ENCODE results near the gene OSER1.

Gene OSER1

DNA sequence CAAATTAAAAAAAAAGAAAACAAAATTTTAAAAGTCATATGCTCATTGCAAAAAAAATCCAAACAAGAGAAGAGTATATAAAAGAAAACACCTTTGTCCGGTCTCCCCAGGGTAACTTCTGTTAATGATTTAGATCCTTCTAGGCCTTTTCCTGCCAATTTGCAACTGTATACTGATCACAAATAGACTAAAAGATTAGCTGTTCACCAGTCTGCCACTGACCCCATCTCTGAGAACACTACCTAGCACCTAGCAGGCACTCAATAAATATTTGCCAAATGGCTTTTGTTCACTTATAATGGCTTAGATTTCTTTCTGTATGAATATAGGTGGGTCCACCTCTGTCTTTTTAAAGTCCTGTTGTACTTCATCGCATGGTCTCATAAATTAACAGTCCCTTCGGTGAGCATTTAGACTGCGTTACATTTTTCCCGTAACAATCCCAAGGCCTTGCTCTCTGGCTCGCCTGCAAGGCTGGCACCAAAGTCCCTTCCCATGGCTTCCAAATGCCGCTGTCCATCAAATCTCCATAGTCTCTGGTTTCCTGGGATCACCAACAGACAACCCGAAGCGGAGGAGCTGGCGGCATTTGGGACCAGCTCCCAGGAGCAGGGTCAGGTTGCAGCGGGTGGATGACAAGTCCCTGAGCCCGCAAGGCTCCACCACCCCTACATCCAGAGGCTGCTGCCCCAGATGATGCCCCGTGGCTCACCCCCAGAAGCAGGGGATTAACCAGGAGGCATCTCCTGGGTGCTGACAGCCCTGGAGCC lies 35.4 kb downstream of the OSER1 start:
- Histone ChIP-seq H3K4me3 (ENCODE audit: low read depth, low read length) (no peak overlapping the region), H2AFZ (no peak overlapping the region), H3K36me3 (ENCODE audit: control insufficient read depth, insufficient read depth, low read length) (no peaks in the 10 kb centered on the region), H3K9me3 (ENCODE audit: control insufficient read depth, low read length) (no peaks in the 10 kb centered on the region), H3K27me3 (ENCODE audit: control insufficient read depth, insufficient read depth, low read length) (no peaks in the 10 kb centered on the region), H3K27ac (no peak overlapping the region), H3K9ac (no peak overlapping the region), H3K4me1 (no peaks in the 10 kb centered on the region), H3K79me2 (no peaks in the 10 kb centered on the region), H3K4me2 (ENCODE audit: low read length) (no peak overlapping the region)
- TF ChIP-seq, protein P1, sequence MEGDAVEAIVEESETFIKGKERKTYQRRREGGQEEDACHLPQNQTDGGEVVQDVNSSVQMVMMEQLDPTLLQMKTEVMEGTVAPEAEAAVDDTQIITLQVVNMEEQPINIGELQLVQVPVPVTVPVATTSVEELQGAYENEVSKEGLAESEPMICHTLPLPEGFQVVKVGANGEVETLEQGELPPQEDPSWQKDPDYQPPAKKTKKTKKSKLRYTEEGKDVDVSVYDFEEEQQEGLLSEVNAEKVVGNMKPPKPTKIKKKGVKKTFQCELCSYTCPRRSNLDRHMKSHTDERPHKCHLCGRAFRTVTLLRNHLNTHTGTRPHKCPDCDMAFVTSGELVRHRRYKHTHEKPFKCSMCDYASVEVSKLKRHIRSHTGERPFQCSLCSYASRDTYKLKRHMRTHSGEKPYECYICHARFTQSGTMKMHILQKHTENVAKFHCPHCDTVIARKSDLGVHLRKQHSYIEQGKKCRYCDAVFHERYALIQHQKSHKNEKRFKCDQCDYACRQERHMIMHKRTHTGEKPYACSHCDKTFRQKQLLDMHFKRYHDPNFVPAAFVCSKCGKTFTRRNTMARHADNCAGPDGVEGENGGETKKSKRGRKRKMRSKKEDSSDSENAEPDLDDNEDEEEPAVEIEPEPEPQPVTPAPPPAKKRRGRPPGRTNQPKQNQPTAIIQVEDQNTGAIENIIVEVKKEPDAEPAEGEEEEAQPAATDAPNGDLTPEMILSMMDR (IDR thresholded peaks at IDR 0.05): no peak

DNA sequence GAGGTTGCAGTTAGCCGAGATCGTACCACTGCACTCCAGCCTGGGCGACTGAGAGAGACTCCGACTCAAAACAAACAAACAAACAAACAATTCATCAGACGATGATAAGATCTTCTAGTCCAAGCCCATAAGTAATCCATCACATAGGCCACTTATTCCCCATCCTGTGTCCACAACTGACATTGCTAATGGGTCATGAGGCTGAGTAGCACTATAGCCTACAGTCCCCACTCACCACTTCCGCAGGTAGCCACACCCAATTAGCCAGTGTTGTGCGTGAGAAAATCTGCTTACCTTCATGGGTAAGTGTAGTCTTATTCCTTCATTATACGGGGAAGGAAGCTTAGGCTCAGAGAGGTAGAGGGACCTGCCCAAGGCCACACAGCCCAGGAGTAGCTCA lies 36.7 kb downstream of the OSER1 start:
- H3K9ac ChIP-seq: no peak overlapping the region
- H3K4me3 ChIP-seq (ENCODE audit: low read depth, low read length): no peak overlapping the region
- no peak overlapping the region for H3K27ac ChIP-seq
- no peaks in the 10 kb centered on the region for H3K27me3 ChIP-seq (ENCODE audit: control insufficient read depth, insufficient read depth, low read length)
- H3K79me2 ChIP-seq: no peaks in the 10 kb centered on the region
- no peak overlapping the region for H2AFZ ChIP-seq
- no peak overlapping the region for H3K4me2 ChIP-seq (ENCODE audit: low read length)
- H3K9me3 ChIP-seq (ENCODE audit: control insufficient read depth, low read length): no peaks in the 10 kb centered on the region
- H3K36me3 ChIP-seq (ENCODE audit: control insufficient read depth, insufficient read depth, low read length): no peaks in the 10 kb centered on the region
- TF ChIP-seq, protein P1 (IDR thresholded peaks at IDR 0.05): no peak
- no peaks in the 10 kb centered on the region for H3K4me1 ChIP-seq

DNA sequence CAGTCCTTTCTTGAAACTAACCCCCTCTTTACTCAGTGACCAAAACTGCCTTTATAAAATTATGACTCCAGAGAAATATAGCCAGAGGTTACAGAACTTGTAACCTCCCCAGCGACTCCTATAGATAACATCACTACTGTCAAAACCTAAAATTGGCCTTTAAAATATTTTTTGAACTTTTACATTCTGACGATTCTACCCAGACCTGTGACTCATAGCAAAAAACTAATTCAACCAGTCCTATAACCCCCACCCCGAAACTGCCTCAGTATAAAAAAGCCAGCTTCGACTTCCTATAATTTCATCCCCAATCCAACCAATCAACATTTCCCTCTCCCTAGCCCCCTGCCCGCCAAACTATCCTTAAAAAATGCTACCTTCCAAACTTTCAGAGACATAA lies 37.5 kb downstream of the OSER1 start:
- Histone ChIP-seq H3K9ac (no peak overlapping the region), H3K36me3 (ENCODE audit: control insufficient read depth, insufficient read depth, low read length) (no peaks in the 10 kb centered on the region), H3K27ac (no peak overlapping the region), H2AFZ (no peak overlapping the region), H3K79me2 (no peaks in the 10 kb centered on the region), H3K4me1 (no peaks in the 10 kb centered on the region), H3K27me3 (ENCODE audit: control insufficient read depth, insufficient read depth, low read length) (no peaks in the 10 kb centered on the region), H3K9me3 (ENCODE audit: control insufficient read depth, low read length) (no peaks in the 10 kb centered on the region), H3K4me3 (ENCODE audit: low read depth, low read length) (no peak overlapping the region), H3K4me2 (ENCODE audit: low read length) (no peak overlapping the region)
- TF ChIP-seq, protein P1 (IDR thresholded peaks at IDR 0.05): no peak

DNA sequence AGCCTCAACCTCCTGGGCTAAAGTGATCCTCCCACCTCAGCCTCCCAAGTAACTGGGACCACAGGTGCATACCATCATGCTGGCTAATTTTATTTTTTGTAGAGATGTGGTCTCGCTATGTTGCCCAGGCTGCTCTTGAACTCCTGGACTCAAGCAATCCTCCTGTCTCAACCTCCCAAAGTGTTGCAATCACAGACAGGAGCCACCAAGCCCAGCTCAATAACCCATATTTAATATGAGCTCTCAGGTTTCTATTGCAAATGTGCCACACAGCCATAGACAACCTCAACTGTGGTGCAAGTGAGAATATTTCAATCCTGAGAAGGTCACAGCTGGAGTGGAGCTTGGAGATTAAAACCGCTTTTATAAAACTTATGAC lies 38.0 kb downstream of the OSER1 start:
- Histone ChIP-seq H3K27ac (no peak overlapping the region), H3K9me3 (ENCODE audit: control insufficient read depth, low read length) (no peaks in the 10 kb centered on the region), H2AFZ (no peak overlapping the region), H3K4me2 (ENCODE audit: low read length) (no peak overlapping the region), H3K4me3 (ENCODE audit: low read depth, low read length) (no peak overlapping the region), H3K27me3 (ENCODE audit: control insufficient read depth, insufficient read depth, low read length) (no peaks in the 10 kb centered on the region), H3K36me3 (ENCODE audit: control insufficient read depth, insufficient read depth, low read length) (no peaks in the 10 kb centered on the region), H3K4me1 (no peaks in the 10 kb centered on the region), H3K79me2 (no peaks in the 10 kb centered on the region), H3K9ac (no peak overlapping the region)
- TF ChIP-seq, protein P1 (IDR thresholded peaks at IDR 0.05): no peak
